ENCODE data around the gene EPN2.

EPN2 gene

GRCh38 chr17:19270704-19271611 lies 33.8 kb downstream of the EPN2 start:
- H3K27me3 ChIP-seq (ENCODE audit: control insufficient read depth in 1 of 2, insufficient read depth in 1 of 2, low read length in 2 of 2) = no peaks in the 10 kb centered on the region
- H3K18ac ChIP-seq (ENCODE audit: low read depth in 1 of 2, low read length in 2 of 2) = peak overlapping the region in 1 of 2 experiments; percentile 25
- no peak overlapping the region for H4K91ac ChIP-seq (ENCODE audit: low read length)
- H3K27ac ChIP-seq (ENCODE audit: low read length, poor library complexity, severe bottlenecking) = no peak overlapping the region
- peak overlapping the region in 1 of 2 experiments; percentile 35 for H3K23ac ChIP-seq (ENCODE audit: low read length in 2 of 2)
- H3K4me1 ChIP-seq (ENCODE audit: control insufficient read depth, insufficient read depth, low read depth, low read length) = peaks cover 25% of the 10 kb centered on the region
- peaks cover 45% of the 10 kb centered on the region for H3K79me1 ChIP-seq (replicated peaks; ENCODE audit: low read length, poor library complexity, severe bottlenecking)
- H3K4me2 ChIP-seq (ENCODE audit: low read length, poor library complexity, severe bottlenecking) = no peak overlapping the region
- H4K8ac ChIP-seq (ENCODE audit: low read length) = no peak overlapping the region
- no peak overlapping the region for H3K4me3 ChIP-seq (ENCODE audit: insufficient read depth in 1 of 2, low read depth in 1 of 2, low read length in 2 of 2)
- H2BK15ac ChIP-seq (ENCODE audit: low read depth, poor library complexity, severe bottlenecking) = no peak overlapping the region
- no peak overlapping the region for H3K9ac ChIP-seq (ENCODE audit: low read length)
- no peak overlapping the region for H2AFZ ChIP-seq (ENCODE audit: low read depth, low read length)
- H3K14ac ChIP-seq (ENCODE audit: low read length in 2 of 2) = no peak overlapping the region
- WGBS = 91% methylated on average over 13 of the region's 13 CpGs
- no peak for DNase-seq
- no peak overlapping the region for H2BK12ac ChIP-seq (ENCODE audit: low read length in 2 of 2)
- H2BK5ac ChIP-seq (ENCODE audit: low read depth, low read length, poor library complexity, severe bottlenecking) = no peak overlapping the region
- no peaks in the 10 kb centered on the region for H3K9me3 ChIP-seq (ENCODE audit: control insufficient read depth, low read length)
- H2BK120ac ChIP-seq (ENCODE audit: low read depth, low read length) = no peak overlapping the region
- peaks cover 10 to 16% of the 10 kb centered on the region in 2 experiments for H3K36me3 ChIP-seq (ENCODE audit: control insufficient read depth in 1 of 2, insufficient read depth in 2 of 2, low read depth in 1 of 2, low read length in 2 of 2)
- no peak overlapping the region for H2AK5ac ChIP-seq (ENCODE audit: low read length, severe bottlenecking)
- H3K4ac ChIP-seq (ENCODE audit: low read depth in 1 of 2, low read length in 2 of 2) = no peak overlapping the region

DNA sequence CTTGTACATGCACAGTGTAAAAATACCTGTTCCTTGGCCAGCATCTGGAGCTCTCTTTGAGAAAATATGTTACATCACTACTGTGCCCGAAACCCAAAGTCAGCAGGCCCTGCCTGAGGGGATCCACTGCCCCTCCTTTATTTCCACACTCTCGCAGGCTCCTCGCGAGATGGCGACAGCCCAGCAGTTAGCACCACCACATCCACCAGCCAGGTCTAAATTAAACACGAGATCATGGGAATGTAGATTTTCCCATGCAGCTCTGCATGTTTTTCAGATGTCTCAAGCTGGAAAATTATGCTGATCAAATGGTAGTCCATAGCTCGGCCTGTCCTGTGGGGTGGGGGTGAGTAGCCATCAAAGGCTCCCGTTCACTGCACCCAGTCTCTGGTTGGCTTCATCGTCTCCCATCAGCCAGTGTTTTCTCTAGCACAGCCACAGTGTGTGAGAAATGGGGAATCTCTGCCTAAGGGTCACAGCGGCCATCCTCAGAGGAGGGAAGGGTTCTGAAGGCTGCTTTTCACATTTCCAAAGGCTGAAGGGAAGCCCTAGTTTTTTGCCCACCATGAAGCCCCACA lies 34.7 kb downstream of the EPN2 start:
- Histone ChIP-seq H2BK5ac (ENCODE audit: low read depth, low read length, poor library complexity, severe bottlenecking) (no peak overlapping the region), H4K91ac (ENCODE audit: low read length) (no peak overlapping the region), H3K27ac (ENCODE audit: low read length, poor library complexity, severe bottlenecking) (no peak overlapping the region), H3K27me3 (ENCODE audit: control insufficient read depth in 1 of 2, insufficient read depth in 1 of 2, low read length in 2 of 2) (no peaks in the 10 kb centered on the region), H3K4me2 (ENCODE audit: low read length, poor library complexity, severe bottlenecking) (no peak overlapping the region), H3K79me1 (replicated peaks; ENCODE audit: low read length, poor library complexity, severe bottlenecking) (peaks cover 47% of the 10 kb centered on the region), H4K8ac (ENCODE audit: low read length) (no peak overlapping the region), H3K14ac (ENCODE audit: low read length in 2 of 2) (no peak overlapping the region), H2BK120ac (ENCODE audit: low read depth, low read length) (no peak overlapping the region), H3K4me3 (ENCODE audit: insufficient read depth in 1 of 2, low read depth in 1 of 2, low read length in 2 of 2) (no peak overlapping the region), H3K9ac (ENCODE audit: low read length) (no peak overlapping the region), H3K9me3 (ENCODE audit: control insufficient read depth, low read length) (no peaks in the 10 kb centered on the region), H3K4me1 (ENCODE audit: control insufficient read depth, insufficient read depth, low read depth, low read length) (peaks cover 26% of the 10 kb centered on the region), H2BK12ac (ENCODE audit: low read length in 2 of 2) (no peak overlapping the region), H2BK15ac (ENCODE audit: low read depth, poor library complexity, severe bottlenecking) (no peak overlapping the region), H3K23ac (ENCODE audit: low read length in 2 of 2) (no peak overlapping the region), H3K18ac (ENCODE audit: low read depth in 1 of 2, low read length in 2 of 2) (no peak overlapping the region), H2AK5ac (ENCODE audit: low read length, severe bottlenecking) (no peak overlapping the region), H3K4ac (ENCODE audit: low read depth in 1 of 2, low read length in 2 of 2) (no peak overlapping the region), H3K36me3 (ENCODE audit: control insufficient read depth in 1 of 2, insufficient read depth in 2 of 2, low read depth in 1 of 2, low read length in 2 of 2) (peaks cover 10 to 18% of the 10 kb centered on the region in 2 experiments), H2AFZ (ENCODE audit: low read depth, low read length) (no peak overlapping the region)
- no peak for DNase-seq
- WGBS = 97% methylated on average over 10 of the region's 10 CpGs

GRCh38 chr17:19273731-19274130 lies 36.6 kb downstream of the EPN2 start:
- H4K91ac ChIP-seq (ENCODE audit: low read length) = no peak overlapping the region
- H3K9ac ChIP-seq (ENCODE audit: low read length) = no peak overlapping the region
- no peak overlapping the region for H3K4me2 ChIP-seq (ENCODE audit: low read length, poor library complexity, severe bottlenecking)
- H2BK15ac ChIP-seq (ENCODE audit: low read depth, poor library complexity, severe bottlenecking) = no peak overlapping the region
- H2AFZ ChIP-seq (ENCODE audit: low read depth, low read length) = no peak overlapping the region
- H3K4me1 ChIP-seq (ENCODE audit: control insufficient read depth, insufficient read depth, low read depth, low read length) = peaks cover 21% of the 10 kb centered on the region
- H3K27me3 ChIP-seq (ENCODE audit: control insufficient read depth in 1 of 2, insufficient read depth in 1 of 2, low read length in 2 of 2) = no peaks in the 10 kb centered on the region
- H4K8ac ChIP-seq (ENCODE audit: low read length) = no peak overlapping the region
- H3K27ac ChIP-seq (ENCODE audit: low read length, poor library complexity, severe bottlenecking) = no peak overlapping the region
- H2AK5ac ChIP-seq (ENCODE audit: low read length, severe bottlenecking) = no peak overlapping the region
- no peak for DNase-seq
- no peak overlapping the region for H2BK120ac ChIP-seq (ENCODE audit: low read depth, low read length)
- H3K79me1 ChIP-seq (replicated peaks; ENCODE audit: low read length, poor library complexity, severe bottlenecking) = peaks cover 43% of the 10 kb centered on the region
- 96% methylated on average over 7 of the region's 7 CpGs for WGBS
- no peak overlapping the region for H2BK5ac ChIP-seq (ENCODE audit: low read depth, low read length, poor library complexity, severe bottlenecking)
- no peak overlapping the region for H3K18ac ChIP-seq (ENCODE audit: low read depth in 1 of 2, low read length in 2 of 2)
- peaks cover 13 to 20% of the 10 kb centered on the region in 2 experiments for H3K36me3 ChIP-seq (ENCODE audit: control insufficient read depth in 1 of 2, insufficient read depth in 2 of 2, low read depth in 1 of 2, low read length in 2 of 2)
- H3K4me3 ChIP-seq (ENCODE audit: insufficient read depth in 1 of 2, low read depth in 1 of 2, low read length in 2 of 2) = no peak overlapping the region
- no peak overlapping the region for H3K14ac ChIP-seq (ENCODE audit: low read length in 2 of 2)
- H3K4ac ChIP-seq (ENCODE audit: low read depth in 1 of 2, low read length in 2 of 2) = no peak overlapping the region
- H3K9me3 ChIP-seq (ENCODE audit: control insufficient read depth, low read length) = no peaks in the 10 kb centered on the region
- no peak overlapping the region for H2BK12ac ChIP-seq (ENCODE audit: low read length in 2 of 2)
- no peak overlapping the region for H3K23ac ChIP-seq (ENCODE audit: low read length in 2 of 2)

- no peak overlapping the region for H3K23ac ChIP-seq (ENCODE audit: low read length in 2 of 2)
- no peak for DNase-seq
- no peak overlapping the region for H2BK12ac ChIP-seq (ENCODE audit: low read length in 2 of 2)
- no peak overlapping the region for H3K27ac ChIP-seq (ENCODE audit: low read length, poor library complexity, severe bottlenecking)
- peaks cover 22% of the 10 kb centered on the region for H3K4me1 ChIP-seq (ENCODE audit: control insufficient read depth, insufficient read depth, low read depth, low read length)
- no peaks in the 10 kb centered on the region for H3K9me3 ChIP-seq (ENCODE audit: control insufficient read depth, low read length)
- WGBS = 97% methylated on average over 3 of the region's 3 CpGs
- no peak overlapping the region for H2AFZ ChIP-seq (ENCODE audit: low read depth, low read length)
- no peak overlapping the region for H4K8ac ChIP-seq (ENCODE audit: low read length)
- H2AK5ac ChIP-seq (ENCODE audit: low read length, severe bottlenecking) = no peak overlapping the region
- no peak overlapping the region for H3K4me2 ChIP-seq (ENCODE audit: low read length, poor library complexity, severe bottlenecking)
- peaks cover 42% of the 10 kb centered on the region for H3K79me1 ChIP-seq (replicated peaks; ENCODE audit: low read length, poor library complexity, severe bottlenecking)
- H4K91ac ChIP-seq (ENCODE audit: low read length) = no peak overlapping the region
- H2BK120ac ChIP-seq (ENCODE audit: low read depth, low read length) = no peak overlapping the region
- H3K36me3 ChIP-seq (ENCODE audit: control insufficient read depth in 1 of 2, insufficient read depth in 2 of 2, low read depth in 1 of 2, low read length in 2 of 2) = peaks cover 13 to 19% of the 10 kb centered on the region in 2 experiments
- H3K14ac ChIP-seq (ENCODE audit: low read length in 2 of 2) = no peak overlapping the region
- H3K9ac ChIP-seq (ENCODE audit: low read length) = no peak overlapping the region
- no peaks in the 10 kb centered on the region for H3K27me3 ChIP-seq (ENCODE audit: control insufficient read depth in 1 of 2, insufficient read depth in 1 of 2, low read length in 2 of 2)
- H3K18ac ChIP-seq (ENCODE audit: low read depth in 1 of 2, low read length in 2 of 2) = no peak overlapping the region
- no peak overlapping the region for H3K4me3 ChIP-seq (ENCODE audit: insufficient read depth in 1 of 2, low read depth in 1 of 2, low read length in 2 of 2)
- no peak overlapping the region for H2BK5ac ChIP-seq (ENCODE audit: low read depth, low read length, poor library complexity, severe bottlenecking)
- H3K4ac ChIP-seq (ENCODE audit: low read depth in 1 of 2, low read length in 2 of 2) = no peak overlapping the region
- H2BK15ac ChIP-seq (ENCODE audit: low read depth, poor library complexity, severe bottlenecking) = no peak overlapping the region
Observed at GRCh38 chr17:19274893-19275292, 37.7 kb downstream of the EPN2 start.

All from mesenchymal stem cell (in vitro differentiated cells and primary cell).